ENCODE measurements around the gene LTBP4. TPM values are rescaled to one million over a fixed set of nuclear protein-coding genes. Genes with fewer than 3 reads are reported as not detected.

The LTBP4 gene
- total RNA-seq, 1 donor from 2014 or later = 41.6 TPM

Other genes with a start within 250 kb of the LTBP4 start
- gene HIPK4, start 211.2 kb upstream of the LTBP4 start, total RNA-seq = not detected
- 0.70 TPM for gene PRX, start 188.0 kb upstream of the LTBP4 start, total RNA-seq
- gene SERTAD1, start 175.4 kb upstream of the LTBP4 start, total RNA-seq = 4.7 TPM
- gene SERTAD3, start 157.0 kb upstream of the LTBP4 start, total RNA-seq = 11.9 TPM
- 149 TPM for gene BLVRB, start 135.6 kb upstream of the LTBP4 start, total RNA-seq
- gene SPTBN4, start 134.4 kb upstream of the LTBP4 start, total RNA-seq = 1.2 TPM
- gene SHKBP1, start 24.5 kb upstream of the LTBP4 start, total RNA-seq = 15.2 TPM
- gene NUMBL, start 89.3 kb downstream of the LTBP4 start, total RNA-seq = 21.7 TPM
- gene COQ8B, start 115.5 kb downstream of the LTBP4 start, total RNA-seq = 43.5 TPM
- gene ITPKC, start 115.7 kb downstream of the LTBP4 start, total RNA-seq = 7.0 TPM
- 8.9 TPM for gene ACTMAP, start 149.1 kb downstream of the LTBP4 start, total RNA-seq
- gene SNRPA, start 149.8 kb downstream of the LTBP4 start, total RNA-seq = 23.6 TPM
- 0.43 TPM for gene MIA, start 174.2 kb downstream of the LTBP4 start, total RNA-seq
- 9.0 TPM for gene RAB4B, start 176.9 kb downstream of the LTBP4 start, total RNA-seq
- gene EGLN2, start 197.8 kb downstream of the LTBP4 start, total RNA-seq = 42.2 TPM
- gene CYP2A6, start 249.1 kb downstream of the LTBP4 start, total RNA-seq = 2,152 TPM

Measured in left lobe of liver (tissue), 1 donor.